Prostate gland (tissue), 2 donors: ENCODE measurements around the gene GATB. TPM values are rescaled to one million over a fixed set of nuclear protein-coding genes. Genes with fewer than 3 reads are reported as not detected.

Experiments
- DNase-seq: peaks from one replicate; pipeline ENCODE4 v3.0.0-alpha.2; 2019; ENCODE audit warnings: low spot score
- H3K27ac ChIP-seq, 2 donors: fragments of 200-600 bp; sonication (generic); 2 replicates each; pipeline ENCODE4 v1.5.1; 2017 to 2019
- H3K27me3 ChIP-seq: fragments of 200-600 bp; sonication (generic); replicated peaks from 2 replicates; pipeline ENCODE4 v1.5.1; 2019; ENCODE audit not compliant: insufficient read depth
- H3K36me3 ChIP-seq, 2 donors: fragments of 200-600 bp; sonication (generic); 1 replicate in 1 of 2; 2 replicates in 1 of 2; pipeline versions ENCODE4 v1.5.1 to v1.8.1; 2017 to 2019
- H3K4me1 ChIP-seq: fragments of 200-600 bp; sonication (generic); replicated peaks from 2 replicates; pipeline ENCODE4 v1.5.1; 2019
- H3K4me3 ChIP-seq, 2 donors: fragments of 200-600 bp; sonication (generic); 2 replicates each; pipeline ENCODE4 v1.5.1; 2017 to 2019
- H3K9me3 ChIP-seq: fragments of 200-600 bp; sonication (generic); 2 replicates; pipeline ENCODE4 v1.5.1; 2017
- CTCF ChIP-seq, 4 experiments: fragments of 200-600 bp in 2 of 4; fragments of 450-650 bp in 2 of 4; sonication (generic) in 2 of 4; IDR thresholded peaks; 1 replicate in 3 of 4; 2 replicates in 1 of 4; pipeline ENCODE4 v1.5.1; 2016 to 2019; ENCODE audit warnings: antibody characterized with exemption in 4 of 4, mild to moderate bottlenecking in 2 of 4, moderate library complexity in 2 of 4
- POLR2A ChIP-seq: fragments of 450-650 bp; IDR thresholded peaks from one replicate; pipeline ENCODE4 v1.6.1; 2016; ENCODE audit warnings: antibody characterized with exemption, mild to moderate bottlenecking
- POLR2AphosphoS5 ChIP-seq: sonication (generic); formaldehyde crosslinking; IDR thresholded peaks from one replicate; pipeline ENCODE4 v1.6.1; 2017; ENCODE audit warnings: antibody characterized with exemption
- WGBS: methylation state at CpG from one replicate; pipeline ENCODE4 v1.1.5; 2018; 5-methylcytosine and 5-hydroxymethylcytosine counted together
- intact Hi-C: fragments of 100-400 bp; cut with DNase I; formaldehyde crosslinking; loops from one replicate; pipeline ENCODE4 v1.14.2; 2022
- total RNA-seq, 2 donors: library from RNA; depleted of rRNA; stranded (reverse); fragments of >200 nt; gene quantifications; one replicate each; pipeline ENCODE4 v1.1.0, GENCODE V29; 2016

Gene GATB
- total RNA-seq, 2 donors from 2014 or later = 15.8 to 38.7 TPM

- no peaks in the 10 kb centered on the region for H3K9me3 ChIP-seq
- H3K27me3 ChIP-seq = no peaks in the 10 kb centered on the region
- no peaks in the 10 kb centered on the region for H3K4me1 ChIP-seq
- no peaks in the 10 kb centered on the region for H3K36me3 ChIP-seq
- DNase-seq = no peak
- intact Hi-C loops = no loop called here
- 76% methylated on average over 7 of the region's 7 CpGs for WGBS
- no peak overlapping the region for H3K27ac ChIP-seq
- no peak overlapping the region for H3K4me3 ChIP-seq
- TF ChIP-seq POLR2A (no peak), CTCF (IDR thresholded peaks at IDR 0.05) (no peak), POLR2AphosphoS5 (no peak)
Observed at GRCh38 chr4:151653548-151653918, 107.3 kb downstream of the GATB start.

GRCh38 chr4:151652841-151653547 is 107.8 kb downstream of the GATB start:
- no peak for DNase-seq
- WGBS = 74% methylated on average over 3 of the region's 3 CpGs
- Histone ChIP-seq H3K36me3 (no peaks in the 10 kb centered on the region), H3K9me3 (no peaks in the 10 kb centered on the region), H3K27ac (no peak overlapping the region), H3K4me1 (no peaks in the 10 kb centered on the region), H3K4me3 (no peak overlapping the region), H3K27me3 (no peaks in the 10 kb centered on the region)
- intact Hi-C loops = no loop called here
- no peak for TF ChIP-seq POLR2AphosphoS5
- TF ChIP-seq POLR2A = no peak
- no peak for TF ChIP-seq CTCF (IDR thresholded peaks at IDR 0.05)

GRCh38 chr4:151651496-151651895 is 109.3 kb downstream of the GATB start:
- H3K27me3 ChIP-seq = no peaks in the 10 kb centered on the region
- TF ChIP-seq POLR2AphosphoS5 = no peak
- TF ChIP-seq POLR2A = no peak
- no peak for TF ChIP-seq CTCF (IDR thresholded peaks at IDR 0.05)
- no peaks in the 10 kb centered on the region for H3K9me3 ChIP-seq
- H3K4me3 ChIP-seq = no peak overlapping the region
- no peaks in the 10 kb centered on the region for H3K4me1 ChIP-seq
- no peak overlapping the region for H3K27ac ChIP-seq
- intact Hi-C loops = no loop called here
- no peaks in the 10 kb centered on the region for H3K36me3 ChIP-seq
- DNase-seq = no peak
- 78% methylated on average over 1 of the region's 1 CpG for WGBS

GRCh38 chr4:151649479-151649878 is 111.3 kb downstream of the GATB start:
- TF ChIP-seq CTCF (IDR thresholded peaks at IDR 0.05) = no peak
- no peak for TF ChIP-seq POLR2A
- TF ChIP-seq POLR2AphosphoS5 = no peak
- H3K9me3 ChIP-seq = no peaks in the 10 kb centered on the region
- H3K36me3 ChIP-seq = no peaks in the 10 kb centered on the region
- no peak for DNase-seq
- no peak overlapping the region for H3K4me3 ChIP-seq
- H3K27me3 ChIP-seq = no peaks in the 10 kb centered on the region
- no peaks in the 10 kb centered on the region for H3K4me1 ChIP-seq
- no peak overlapping the region for H3K27ac ChIP-seq
- intact Hi-C loops = no loop called here
- WGBS = 94% methylated on average over 13 of the region's 13 CpGs

- Histone ChIP-seq H3K4me3 (no peak overlapping the region), H3K27me3 (no peaks in the 10 kb centered on the region), H3K4me1 (no peaks in the 10 kb centered on the region), H3K27ac (no peak overlapping the region), H3K36me3 (no peaks in the 10 kb centered on the region), H3K9me3 (no peaks in the 10 kb centered on the region)
- TF ChIP-seq POLR2A (no peak), POLR2AphosphoS5 (no peak), CTCF (IDR thresholded peaks at IDR 0.05) (no peak)
- intact Hi-C loops = no loop called here
- no peak for DNase-seq
- 81% methylated on average over 5 of the region's 5 CpGs for WGBS
Observed at GRCh38 chr4:151646322-151646721, 114.5 kb downstream of the GATB start.
